GM23338 (cell line): ENCODE data around the gene KLC1. TPM values are rescaled to one million over a fixed set of nuclear protein-coding genes. Genes with fewer than 3 reads are reported as not detected.
A peak's percentile ranks its signal among the peaks of the same experiment; 100 is the strongest.

Experiments
- ATAC-seq: fragments of 200-7000 bp; cut with Tn5 transposase; 3 replicates; pipeline ENCODE4 v1.9.1; 2020
- DNase-seq: peaks from one replicate; pipeline ENCODE4 v3.0.0-alpha.2; 2015; ENCODE audit warnings: low spot score
- H2AFZ ChIP-seq: fragments of 200-600 bp; sonication (generic); 2 replicates; pipeline ENCODE4 v1.8.0; 2016; ENCODE audit warnings: antibody characterized with exemption, mild to moderate bottlenecking, moderate library complexity
- H3F3A ChIP-seq: fragments of 200-600 bp; sonication (generic); replicated peaks from 2 replicates; pipeline ENCODE4 v1.8.0; 2017; ENCODE audit warnings: antibody characterized with exemption, mixed run types, low read depth
- H3K27ac ChIP-seq: fragments of 200-600 bp; sonication (generic); 2 replicates; pipeline ENCODE4 v1.6.1; 2016; ENCODE audit warnings: low read depth
- H3K27me3 ChIP-seq: fragments of 200-600 bp; sonication (generic); 2 replicates; pipeline ENCODE4 v1.8.0; 2016; ENCODE audit warnings: mild to moderate bottlenecking, mixed run types, moderate library complexity; ENCODE audit not compliant: insufficient read depth
- H3K36me3 ChIP-seq: fragments of 200-600 bp; sonication (generic); 2 replicates; pipeline ENCODE4 v1.8.0; 2016; ENCODE audit warnings: mild to moderate bottlenecking; ENCODE audit not compliant: insufficient read depth
- H3K4me1 ChIP-seq: fragments of 200-600 bp; sonication (generic); 2 replicates; pipeline ENCODE4 v1.8.0; 2016; ENCODE audit warnings: mild to moderate bottlenecking, moderate library complexity; ENCODE audit not compliant: insufficient read depth
- H3K4me2 ChIP-seq: fragments of 200-600 bp; sonication (generic); 2 replicates; pipeline ENCODE4 v1.7.1; 2017; ENCODE audit warnings: mixed run types
- H3K4me3 ChIP-seq: fragments of 200-600 bp; sonication (generic); 2 replicates; pipeline ENCODE4 v1.6.1; 2016; ENCODE audit warnings: mixed run types
- H3K79me2 ChIP-seq: fragments of 200-600 bp; sonication (generic); replicated peaks from 2 replicates; pipeline ENCODE4 v1.8.0; 2017; ENCODE audit warnings: mild to moderate bottlenecking; ENCODE audit not compliant: insufficient read depth
- H3K9me2 ChIP-seq: fragments of 200-600 bp; sonication (generic); 2 replicates; pipeline ENCODE4 v1.8.0; 2017; ENCODE audit not compliant: insufficient read depth
- H4K20me1 ChIP-seq: fragments of 200-600 bp; sonication (generic); replicated peaks from 2 replicates; pipeline ENCODE4 v1.8.0; 2017; ENCODE audit warnings: mild to moderate bottlenecking; ENCODE audit not compliant: insufficient read depth
- H3K27ac Mint-ChIP-seq: 2 replicates; pipeline ENCODE4 v1.8.0; 2020; ENCODE audit warnings: inconsistent platforms, mild to moderate bottlenecking, moderate library complexity, mixed read lengths
- H3K27me3 Mint-ChIP-seq: 3 replicates; pipeline ENCODE4 v1.8.0; 2022; ENCODE audit warnings: low read depth, mild to moderate bottlenecking, moderate library complexity, mixed read lengths, inconsistent platforms; ENCODE audit not compliant: insufficient read depth, poor library complexity
- H3K36me3 Mint-ChIP-seq: 3 replicates; pipeline ENCODE4 v1.8.0; 2021; ENCODE audit warnings: low read depth, mild to moderate bottlenecking, inconsistent platforms, moderate library complexity, mixed read lengths
- H3K4me1 Mint-ChIP-seq: 3 replicates; pipeline ENCODE4 v1.8.0; 2020; ENCODE audit warnings: mild to moderate bottlenecking, inconsistent platforms, mixed read lengths
- H3K4me3 Mint-ChIP-seq: 3 replicates; pipeline ENCODE4 v1.8.0; 2021; ENCODE audit warnings: moderate library complexity, mild to moderate bottlenecking, inconsistent platforms, mixed read lengths
- H3K9me3 Mint-ChIP-seq: 3 replicates; pipeline ENCODE4 v1.8.0; 2020; ENCODE audit warnings: moderate library complexity, mild to moderate bottlenecking, inconsistent platforms, mixed read lengths
- EZH2 ChIP-seq: fragments of 200-600 bp; sonication (generic); IDR thresholded peaks from one replicate; pipeline ENCODE4 v1.8.0; 2017; ENCODE audit warnings: antibody characterized with exemption, mild to moderate bottlenecking, low read depth; ENCODE audit not compliant: unreplicated experiment
- JUNB ChIP-seq: IDR thresholded peaks from one replicate; pipeline ENCODE4 v1.6.1; 2016; ENCODE audit warnings: antibody characterized with exemption; ENCODE audit not compliant: unreplicated experiment
- POLR2AphosphoS5 ChIP-seq: IDR thresholded peaks from 2 replicates; pipeline ENCODE4 v1.6.1; 2016; ENCODE audit warnings: antibody characterized with exemption, low read depth
- STAT1 ChIP-seq: IDR thresholded peaks from one replicate; pipeline ENCODE4 v1.6.1; 2016; ENCODE audit warnings: antibody characterized with exemption; ENCODE audit not compliant: unreplicated experiment
- ZNF114 ChIP-seq: fragments of 250-450 bp; sonication (Bioruptor Pico); IDR thresholded peaks from 2 replicates; pipeline ENCODE4 v1.5.0; 2020; ENCODE audit warnings: mild to moderate bottlenecking, moderate library complexity
- ZNF331 ChIP-seq: fragments of 250-450 bp; sonication (Bioruptor Pico); IDR thresholded peaks from 2 replicates; pipeline ENCODE4 v1.5.0; 2020; ENCODE audit warnings: low read depth, mild to moderate bottlenecking, moderate library complexity
- polyA plus RNA-seq: library from polyadenylated mRNA; unstranded; fragments of >200 nt; fragmentation: Nextera tagmentation; extraction: Ambion mirVana; gene quantifications from 2 replicates; pipeline ENCODE4 v1.2.1, GENCODE V29; 2016
- total RNA-seq: library from RNA; depleted of rRNA; stranded (reverse); fragments of >200 nt; shearing (Covaris generic); gene quantifications from 2 replicates; pipeline ENCODE4 v1.2.3, GENCODE V29; 2014
- TF ChIP-seq, protein P1 (sequence below): fragments of 250-450 bp; sonication (Bioruptor Pico); IDR thresholded peaks from 2 replicates; pipeline ENCODE4 v1.5.0; 2020; ENCODE audit warnings: mild to moderate bottlenecking, moderate library complexity
- TF ChIP-seq, protein P2 (sequence below), 2 experiments: fragments of 200-600 bp in 1 of 2; sonication (generic) in 1 of 2; conservative IDR thresholded peaks; 2 replicates each; pipeline versions ENCODE4 v1.5.1 to v1.6.1; 2016 to 2017; ENCODE audit warnings: antibody characterized with exemption in 2 of 2, low read depth in 2 of 2, mild to moderate bottlenecking in 2 of 2, moderate library complexity in 1 of 2
- TF ChIP-seq, protein P3 (sequence below): IDR thresholded peaks from one replicate; pipeline ENCODE4 v1.6.1; 2018; ENCODE audit warnings: antibody characterized with exemption; ENCODE audit not compliant: unreplicated experiment
- TF ChIP-seq, protein P4 (sequence below): IDR thresholded peaks from 2 replicates; pipeline ENCODE4 v1.6.1; 2016; ENCODE audit warnings: antibody characterized with exemption

The KLC1 gene
- total and polyA plus RNA-seq, 2 experiments from 2014 or later, result 165 to 308 TPM

DNA sequence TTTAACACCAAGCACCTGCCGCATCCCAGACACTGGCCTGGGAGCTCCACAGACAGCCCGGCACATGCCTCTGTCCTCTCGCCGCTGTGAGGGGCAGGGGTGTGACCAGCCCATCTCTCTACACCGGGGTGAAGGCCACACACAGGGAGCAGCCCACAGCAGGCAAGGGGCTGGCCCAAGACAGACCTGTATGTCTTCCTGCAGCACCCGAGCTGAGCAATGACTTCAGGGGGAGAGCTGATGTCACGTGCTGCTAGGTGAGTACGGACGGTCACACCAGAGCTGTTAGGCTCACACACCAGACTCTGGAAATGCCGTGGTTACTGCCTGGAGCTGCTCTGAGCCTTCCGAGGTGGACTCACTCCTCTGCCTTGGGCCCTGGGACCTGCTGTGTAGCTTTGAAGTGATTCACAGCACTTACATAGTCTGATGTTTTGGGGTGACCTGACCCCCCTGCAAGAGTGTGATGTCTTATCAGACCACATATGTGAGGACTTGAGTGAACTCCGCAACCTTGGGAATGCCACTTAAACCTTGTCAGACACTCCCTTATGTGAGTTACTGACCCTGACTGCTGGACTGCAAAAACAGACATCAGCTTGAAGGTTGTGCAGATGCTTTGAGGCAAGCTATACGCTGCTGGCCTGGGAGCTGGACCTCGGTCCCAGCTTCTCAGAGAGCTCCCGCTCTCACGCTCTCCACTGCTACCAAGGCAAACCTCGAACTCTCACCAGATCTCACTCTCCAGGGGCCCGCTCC lies 84.5 kb downstream of the KLC1 start (continued):
- TF ChIP-seq, protein P1, sequence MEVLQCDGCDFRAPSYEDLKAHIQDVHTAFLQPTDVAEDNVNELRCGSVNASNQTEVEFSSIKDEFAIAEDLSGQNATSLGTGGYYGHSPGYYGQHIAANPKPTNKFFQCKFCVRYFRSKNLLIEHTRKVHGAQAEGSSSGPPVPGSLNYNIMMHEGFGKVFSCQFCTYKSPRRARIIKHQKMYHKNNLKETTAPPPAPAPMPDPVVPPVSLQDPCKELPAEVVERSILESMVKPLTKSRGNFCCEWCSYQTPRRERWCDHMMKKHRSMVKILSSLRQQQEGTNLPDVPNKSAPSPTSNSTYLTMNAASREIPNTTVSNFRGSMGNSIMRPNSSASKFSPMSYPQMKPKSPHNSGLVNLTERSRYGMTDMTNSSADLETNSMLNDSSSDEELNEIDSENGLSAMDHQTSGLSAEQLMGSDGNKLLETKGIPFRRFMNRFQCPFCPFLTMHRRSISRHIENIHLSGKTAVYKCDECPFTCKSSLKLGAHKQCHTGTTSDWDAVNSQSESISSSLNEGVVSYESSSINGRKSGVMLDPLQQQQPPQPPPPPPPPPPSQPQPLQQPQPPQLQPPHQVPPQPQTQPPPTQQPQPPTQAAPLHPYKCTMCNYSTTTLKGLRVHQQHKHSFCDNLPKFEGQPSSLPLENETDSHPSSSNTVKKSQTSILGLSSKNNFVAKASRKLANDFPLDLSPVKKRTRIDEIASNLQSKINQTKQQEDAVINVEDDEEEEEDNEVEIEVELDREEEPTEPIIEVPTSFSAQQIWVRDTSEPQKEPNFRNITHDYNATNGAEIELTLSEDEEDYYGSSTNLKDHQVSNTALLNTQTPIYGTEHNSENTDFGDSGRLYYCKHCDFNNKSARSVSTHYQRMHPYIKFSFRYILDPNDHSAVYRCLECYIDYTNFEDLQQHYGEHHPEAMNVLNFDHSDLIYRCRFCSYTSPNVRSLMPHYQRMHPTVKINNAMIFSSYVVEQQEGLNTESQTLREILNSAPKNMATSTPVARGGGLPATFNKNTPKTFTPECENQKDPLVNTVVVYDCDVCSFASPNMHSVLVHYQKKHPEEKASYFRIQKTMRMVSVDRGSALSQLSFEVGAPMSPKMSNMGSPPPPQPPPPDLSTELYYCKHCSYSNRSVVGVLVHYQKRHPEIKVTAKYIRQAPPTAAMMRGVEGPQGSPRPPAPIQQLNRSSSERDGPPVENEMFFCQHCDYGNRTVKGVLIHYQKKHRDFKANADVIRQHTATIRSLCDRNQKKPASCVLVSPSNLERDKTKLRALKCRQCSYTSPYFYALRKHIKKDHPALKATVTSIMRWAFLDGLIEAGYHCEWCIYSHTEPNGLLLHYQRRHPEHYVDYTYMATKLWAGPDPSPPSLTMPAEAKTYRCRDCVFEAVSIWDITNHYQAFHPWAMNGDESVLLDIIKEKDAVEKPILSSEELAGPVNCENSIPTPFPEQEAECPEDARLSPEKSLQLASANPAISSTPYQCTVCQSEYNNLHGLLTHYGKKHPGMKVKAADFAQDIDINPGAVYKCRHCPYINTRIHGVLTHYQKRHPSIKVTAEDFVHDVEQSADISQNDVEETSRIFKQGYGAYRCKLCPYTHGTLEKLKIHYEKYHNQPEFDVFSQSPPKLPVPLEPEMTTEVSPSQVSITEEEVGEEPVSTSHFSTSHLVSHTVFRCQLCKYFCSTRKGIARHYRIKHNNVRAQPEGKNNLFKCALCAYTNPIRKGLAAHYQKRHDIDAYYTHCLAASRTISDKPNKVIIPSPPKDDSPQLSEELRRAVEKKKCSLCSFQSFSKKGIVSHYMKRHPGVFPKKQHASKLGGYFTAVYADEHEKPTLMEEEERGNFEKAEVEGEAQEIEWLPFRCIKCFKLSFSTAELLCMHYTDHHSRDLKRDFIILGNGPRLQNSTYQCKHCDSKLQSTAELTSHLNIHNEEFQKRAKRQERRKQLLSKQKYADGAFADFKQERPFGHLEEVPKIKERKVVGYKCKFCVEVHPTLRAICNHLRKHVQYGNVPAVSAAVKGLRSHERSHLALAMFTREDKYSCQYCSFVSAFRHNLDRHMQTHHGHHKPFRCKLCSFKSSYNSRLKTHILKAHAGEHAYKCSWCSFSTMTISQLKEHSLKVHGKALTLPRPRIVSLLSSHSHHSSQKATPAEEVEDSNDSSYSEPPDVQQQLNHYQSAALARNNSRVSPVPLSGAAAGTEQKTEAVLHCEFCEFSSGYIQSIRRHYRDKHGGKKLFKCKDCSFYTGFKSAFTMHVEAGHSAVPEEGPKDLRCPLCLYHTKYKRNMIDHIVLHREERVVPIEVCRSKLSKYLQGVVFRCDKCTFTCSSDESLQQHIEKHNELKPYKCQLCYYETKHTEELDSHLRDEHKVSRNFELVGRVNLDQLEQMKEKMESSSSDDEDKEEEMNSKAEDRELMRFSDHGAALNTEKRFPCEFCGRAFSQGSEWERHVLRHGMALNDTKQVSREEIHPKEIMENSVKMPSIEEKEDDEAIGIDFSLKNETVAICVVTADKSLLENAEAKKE (CRISPR knock-in tag), result no peak
- TF ChIP-seq, protein P2, sequence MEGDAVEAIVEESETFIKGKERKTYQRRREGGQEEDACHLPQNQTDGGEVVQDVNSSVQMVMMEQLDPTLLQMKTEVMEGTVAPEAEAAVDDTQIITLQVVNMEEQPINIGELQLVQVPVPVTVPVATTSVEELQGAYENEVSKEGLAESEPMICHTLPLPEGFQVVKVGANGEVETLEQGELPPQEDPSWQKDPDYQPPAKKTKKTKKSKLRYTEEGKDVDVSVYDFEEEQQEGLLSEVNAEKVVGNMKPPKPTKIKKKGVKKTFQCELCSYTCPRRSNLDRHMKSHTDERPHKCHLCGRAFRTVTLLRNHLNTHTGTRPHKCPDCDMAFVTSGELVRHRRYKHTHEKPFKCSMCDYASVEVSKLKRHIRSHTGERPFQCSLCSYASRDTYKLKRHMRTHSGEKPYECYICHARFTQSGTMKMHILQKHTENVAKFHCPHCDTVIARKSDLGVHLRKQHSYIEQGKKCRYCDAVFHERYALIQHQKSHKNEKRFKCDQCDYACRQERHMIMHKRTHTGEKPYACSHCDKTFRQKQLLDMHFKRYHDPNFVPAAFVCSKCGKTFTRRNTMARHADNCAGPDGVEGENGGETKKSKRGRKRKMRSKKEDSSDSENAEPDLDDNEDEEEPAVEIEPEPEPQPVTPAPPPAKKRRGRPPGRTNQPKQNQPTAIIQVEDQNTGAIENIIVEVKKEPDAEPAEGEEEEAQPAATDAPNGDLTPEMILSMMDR (conservative IDR thresholded peaks at IDR 0.05; ENCODE audit: low read depth in 2 of 2), result no peak
- TF ChIP-seq EZH2, result no peak

DNA sequence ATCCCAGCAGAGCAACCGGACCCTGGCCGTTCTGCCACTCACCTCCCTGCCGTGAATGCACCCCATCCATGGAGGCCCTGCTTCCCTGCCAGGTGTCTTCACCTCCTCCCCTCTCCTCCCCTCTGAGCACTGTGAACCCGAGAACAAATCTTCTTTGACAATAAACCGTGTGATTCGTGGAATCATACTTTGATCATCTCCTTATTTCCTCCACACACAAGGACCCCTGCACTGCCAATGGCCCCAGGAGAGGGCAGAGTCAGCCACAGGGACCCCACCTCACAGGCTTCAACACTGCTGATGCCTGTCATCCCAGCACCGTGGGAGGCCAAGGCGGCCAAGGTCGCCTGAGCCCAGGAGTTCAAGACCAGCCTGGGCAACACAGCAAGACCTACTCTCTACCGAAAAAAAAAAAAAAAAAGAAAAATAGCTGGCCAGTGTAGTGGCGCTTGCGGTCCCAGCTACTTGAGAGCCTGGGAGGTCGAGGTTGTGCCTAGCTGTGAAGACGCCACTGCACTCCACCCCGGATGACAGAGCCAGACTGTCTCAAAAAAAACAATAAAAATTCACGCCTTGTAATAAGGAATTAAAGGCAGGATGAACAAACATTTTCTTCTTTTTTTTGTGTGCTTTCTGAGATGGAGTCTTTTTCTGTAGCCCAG lies 85.2 kb downstream of the KLC1 start:
- Histone ChIP-seq H3K36me3 (no peaks in the 10 kb centered on the region), H3K4me1 (peaks cover 11% of the 10 kb centered on the region), H3K9me2 (no peaks in the 10 kb centered on the region), H3K4me2 (peak overlapping the region; percentile 87), H3K27ac (peak overlapping the region; percentile 39; the same call in 1 of the 2 replicates), H3K79me2 (peaks cover 51% of the 10 kb centered on the region), H3K27me3 (no peaks in the 10 kb centered on the region), H3F3A (peaks cover 15% of the 10 kb centered on the region; the same call in 1 of the 2 replicates), H2AFZ (no peak overlapping the region), H4K20me1 (peaks cover 32% of the 10 kb centered on the region), H3K4me3 (peak overlapping the region; percentile 79)
- no peak for ATAC-seq
- H3K4me3 Mint-ChIP-seq, result peak overlapping the region; percentile 88
- H3K27me3 Mint-ChIP-seq, result peaks cover 23% of the 10 kb centered on the region
- H3K4me1 Mint-ChIP-seq, result peaks cover 39% of the 10 kb centered on the region
- peaks cover 27% of the 10 kb centered on the region for H3K36me3 Mint-ChIP-seq
- H3K9me3 Mint-ChIP-seq, result no peaks in the 10 kb centered on the region
- H3K27ac Mint-ChIP-seq, result 0 out of 2 replicates have a peak overlapping the region, but pooled peaks have one; percentile 77
- no peak for DNase-seq
- TF ChIP-seq, protein P3, sequence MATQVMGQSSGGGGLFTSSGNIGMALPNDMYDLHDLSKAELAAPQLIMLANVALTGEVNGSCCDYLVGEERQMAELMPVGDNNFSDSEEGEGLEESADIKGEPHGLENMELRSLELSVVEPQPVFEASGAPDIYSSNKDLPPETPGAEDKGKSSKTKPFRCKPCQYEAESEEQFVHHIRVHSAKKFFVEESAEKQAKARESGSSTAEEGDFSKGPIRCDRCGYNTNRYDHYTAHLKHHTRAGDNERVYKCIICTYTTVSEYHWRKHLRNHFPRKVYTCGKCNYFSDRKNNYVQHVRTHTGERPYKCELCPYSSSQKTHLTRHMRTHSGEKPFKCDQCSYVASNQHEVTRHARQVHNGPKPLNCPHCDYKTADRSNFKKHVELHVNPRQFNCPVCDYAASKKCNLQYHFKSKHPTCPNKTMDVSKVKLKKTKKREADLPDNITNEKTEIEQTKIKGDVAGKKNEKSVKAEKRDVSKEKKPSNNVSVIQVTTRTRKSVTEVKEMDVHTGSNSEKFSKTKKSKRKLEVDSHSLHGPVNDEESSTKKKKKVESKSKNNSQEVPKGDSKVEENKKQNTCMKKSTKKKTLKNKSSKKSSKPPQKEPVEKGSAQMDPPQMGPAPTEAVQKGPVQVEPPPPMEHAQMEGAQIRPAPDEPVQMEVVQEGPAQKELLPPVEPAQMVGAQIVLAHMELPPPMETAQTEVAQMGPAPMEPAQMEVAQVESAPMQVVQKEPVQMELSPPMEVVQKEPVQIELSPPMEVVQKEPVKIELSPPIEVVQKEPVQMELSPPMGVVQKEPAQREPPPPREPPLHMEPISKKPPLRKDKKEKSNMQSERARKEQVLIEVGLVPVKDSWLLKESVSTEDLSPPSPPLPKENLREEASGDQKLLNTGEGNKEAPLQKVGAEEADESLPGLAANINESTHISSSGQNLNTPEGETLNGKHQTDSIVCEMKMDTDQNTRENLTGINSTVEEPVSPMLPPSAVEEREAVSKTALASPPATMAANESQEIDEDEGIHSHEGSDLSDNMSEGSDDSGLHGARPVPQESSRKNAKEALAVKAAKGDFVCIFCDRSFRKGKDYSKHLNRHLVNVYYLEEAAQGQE, result no peak
- no peak for TF ChIP-seq ZNF114 (CRISPR knock-in tag)
- no peak for TF ChIP-seq STAT1
- TF ChIP-seq, protein P4, sequence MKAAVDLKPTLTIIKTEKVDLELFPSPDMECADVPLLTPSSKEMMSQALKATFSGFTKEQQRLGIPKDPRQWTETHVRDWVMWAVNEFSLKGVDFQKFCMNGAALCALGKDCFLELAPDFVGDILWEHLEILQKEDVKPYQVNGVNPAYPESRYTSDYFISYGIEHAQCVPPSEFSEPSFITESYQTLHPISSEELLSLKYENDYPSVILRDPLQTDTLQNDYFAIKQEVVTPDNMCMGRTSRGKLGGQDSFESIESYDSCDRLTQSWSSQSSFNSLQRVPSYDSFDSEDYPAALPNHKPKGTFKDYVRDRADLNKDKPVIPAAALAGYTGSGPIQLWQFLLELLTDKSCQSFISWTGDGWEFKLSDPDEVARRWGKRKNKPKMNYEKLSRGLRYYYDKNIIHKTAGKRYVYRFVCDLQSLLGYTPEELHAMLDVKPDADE, result no peak
- TF ChIP-seq ZNF331 (CRISPR knock-in tag), result no peak
- TF ChIP-seq POLR2AphosphoS5, result no peak
- no peak for TF ChIP-seq JUNB
- TF ChIP-seq EZH2, result no peak
